ENCODE data around the gene ZFP36L2.

DNA sequence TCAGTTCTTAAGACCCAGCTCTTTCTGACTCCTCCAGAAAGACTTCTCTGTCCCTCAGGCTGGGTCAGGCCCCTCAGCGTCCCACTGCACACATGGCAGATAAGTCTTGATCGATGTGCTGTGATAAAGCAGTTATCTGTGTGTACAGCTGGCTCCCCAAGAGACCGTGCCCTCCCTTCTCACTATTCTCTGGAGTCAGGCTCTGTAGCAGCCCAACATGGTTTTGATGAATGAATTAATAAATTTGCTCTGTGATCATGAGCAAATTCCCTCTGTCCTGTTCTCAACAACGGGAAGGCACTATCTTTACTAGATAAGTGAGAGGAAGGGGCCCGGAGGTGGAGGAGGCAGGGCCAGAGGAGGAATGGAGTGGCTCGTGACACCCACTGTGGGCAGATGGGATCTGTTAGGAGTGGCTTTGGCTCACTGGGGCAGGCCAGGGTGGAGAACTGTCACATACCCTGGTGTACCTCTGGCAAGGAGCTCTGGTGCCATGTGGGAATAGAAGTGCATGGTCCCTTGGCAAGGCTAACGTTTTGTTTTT is 48.3 kb downstream of the ZFP36L2 start:
- no peak for TF ChIP-seq POLR2A (IDR thresholded peaks at IDR 0.05; ENCODE audit: low read depth, low read length)
- no peak for TF ChIP-seq POLR2AphosphoS5 (IDR thresholded peaks at IDR 0.05; ENCODE audit: low read depth, low read length)

Data from GM12892 (cell line).